GM19328 (cell line): ENCODE data around the gene POM121C.
"Not testable (repeated sequence)": the region's sequence is repeated elsewhere in the genome, so short reads cannot be mapped to it uniquely, and the experiment has no call there.

Source experiments
- ATAC-seq: cut with Tn5 transposase; IDR thresholded peaks from one replicate; pipeline ENCODE4 v1.9.1; 2021; ENCODE audit warnings: mild to moderate bottlenecking, moderate library complexity; ENCODE audit not compliant: unreplicated experiment

POM121C gene

DNA sequence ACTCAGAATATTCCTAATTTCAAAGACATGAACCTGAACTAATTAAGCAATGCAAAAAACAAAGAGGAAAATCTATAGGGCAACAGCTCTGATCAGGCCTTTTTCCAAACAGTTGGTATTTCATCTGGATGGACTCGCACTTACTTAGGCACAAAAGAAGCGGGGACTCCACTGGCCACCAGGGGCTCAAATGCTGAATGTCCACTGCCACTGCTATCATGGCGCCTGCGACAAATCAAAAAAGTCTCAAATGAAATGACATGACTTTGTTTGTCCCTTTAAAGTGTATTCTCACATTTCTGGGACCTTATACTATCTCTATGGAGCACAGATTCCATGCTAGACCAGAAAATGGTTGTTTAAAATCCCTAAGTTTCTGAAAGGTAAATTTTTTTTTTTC, 47.1 kb downstream of the POM121C start:
- not testable (repeated sequence) for ATAC-seq

DNA sequence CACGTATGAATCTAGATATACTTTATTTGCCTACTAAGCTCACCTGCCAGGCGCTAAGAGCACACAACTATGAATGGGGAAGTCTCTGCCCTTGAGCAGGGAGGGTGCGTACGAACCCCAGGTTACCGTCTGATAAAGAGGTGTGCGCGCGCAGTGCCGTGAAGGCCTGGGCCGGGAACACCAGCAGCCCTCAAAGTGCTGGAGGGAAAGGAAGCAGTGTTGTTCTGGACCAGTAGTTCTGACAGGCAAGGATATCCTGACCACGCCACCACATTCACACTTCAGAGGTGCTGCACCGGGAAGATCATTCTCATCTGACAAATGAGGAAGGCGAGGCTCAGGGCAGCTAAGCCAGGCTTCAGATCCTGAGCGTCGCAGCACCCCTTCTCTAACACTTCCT, 62.6 kb downstream of the POM121C start:
- ATAC-seq, result not testable (repeated sequence)

DNA sequence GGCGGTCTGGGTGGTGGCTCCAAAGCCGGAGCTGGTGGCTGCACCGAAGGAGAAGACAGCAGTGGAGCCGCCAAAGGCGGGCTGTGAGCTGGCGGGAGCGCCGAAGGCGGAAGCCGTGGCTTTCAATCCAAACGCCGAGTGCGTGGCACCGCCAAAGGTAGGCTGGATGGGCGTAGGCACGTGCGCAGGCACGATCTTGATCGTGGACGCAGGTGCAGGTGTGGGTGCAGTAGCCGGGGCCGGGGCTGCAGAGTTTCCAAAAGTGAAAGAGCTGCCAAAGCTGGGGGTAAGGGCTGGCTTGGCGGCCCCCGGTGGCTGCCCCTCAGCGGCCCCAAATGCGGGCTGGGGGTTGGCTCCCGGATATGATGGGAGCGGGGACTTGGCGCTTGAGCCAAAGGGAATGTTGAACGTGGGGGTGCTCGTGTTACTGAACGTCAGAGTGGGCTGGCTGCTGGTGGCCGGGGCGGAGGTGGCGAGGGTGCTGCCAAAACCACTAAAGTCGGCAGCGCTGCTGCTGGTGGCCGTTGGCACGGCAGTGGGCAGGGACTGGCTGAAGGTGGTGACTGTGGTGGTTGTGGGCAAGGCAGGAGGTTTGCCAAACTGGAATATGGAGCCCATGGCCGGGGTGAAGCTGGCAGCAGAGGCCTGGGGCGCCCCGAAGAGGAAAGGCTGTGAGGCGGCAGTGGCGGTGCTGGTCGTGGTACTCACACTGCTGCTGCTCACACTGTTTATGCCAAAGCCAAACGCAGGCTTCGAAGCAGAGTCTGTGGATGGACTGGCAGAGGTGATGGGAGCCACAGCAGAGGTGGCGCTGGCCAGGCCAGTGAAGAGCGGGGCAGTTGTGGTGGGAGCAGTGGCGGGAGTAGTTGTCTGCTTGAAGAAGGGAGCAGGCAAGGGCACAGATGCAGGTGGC, 64.0 kb downstream of the POM121C start:
- ATAC-seq, result not testable (repeated sequence)

DNA sequence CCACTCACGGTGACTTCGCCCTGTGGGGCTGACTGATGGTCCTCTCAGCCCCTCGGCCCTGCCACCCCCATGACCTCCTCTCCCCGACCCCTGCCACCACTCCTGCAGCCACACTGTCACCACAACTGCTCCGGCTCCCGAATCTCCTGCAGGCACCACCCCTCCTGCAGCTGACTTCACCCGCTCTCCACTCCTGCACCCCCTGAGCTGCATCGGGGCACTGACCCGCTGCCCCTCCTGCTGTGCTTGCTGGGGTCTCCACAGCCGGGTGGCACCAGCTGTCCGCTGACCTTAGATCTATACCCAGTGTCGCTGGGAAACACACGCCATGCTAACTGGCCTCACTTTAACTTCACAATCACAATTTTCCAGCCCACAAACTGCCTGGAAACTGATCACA, 65.9 kb downstream of the POM121C start:
- ATAC-seq, result not testable (repeated sequence)

DNA sequence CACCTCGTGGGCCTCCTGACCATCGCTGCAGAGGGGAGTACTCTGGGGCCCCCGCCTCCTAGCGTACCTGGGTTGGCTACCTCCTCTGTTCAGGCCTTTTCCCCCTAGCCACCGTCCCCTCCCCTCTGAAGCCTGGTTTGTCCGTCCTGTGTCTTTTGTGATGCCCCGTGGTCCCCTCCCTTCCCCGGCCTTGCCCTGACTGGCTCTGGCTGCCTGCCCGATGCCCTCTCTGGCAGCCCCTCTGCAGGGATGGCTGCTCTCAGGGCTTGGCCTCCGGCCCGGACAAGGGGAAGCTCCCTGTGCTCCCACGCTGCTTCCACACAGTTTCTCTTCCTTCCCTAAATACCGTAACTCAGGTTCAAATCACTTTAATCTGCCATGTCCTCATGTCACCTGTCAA, 66.4 kb downstream of the POM121C start:
- not testable (repeated sequence) for ATAC-seq

DNA sequence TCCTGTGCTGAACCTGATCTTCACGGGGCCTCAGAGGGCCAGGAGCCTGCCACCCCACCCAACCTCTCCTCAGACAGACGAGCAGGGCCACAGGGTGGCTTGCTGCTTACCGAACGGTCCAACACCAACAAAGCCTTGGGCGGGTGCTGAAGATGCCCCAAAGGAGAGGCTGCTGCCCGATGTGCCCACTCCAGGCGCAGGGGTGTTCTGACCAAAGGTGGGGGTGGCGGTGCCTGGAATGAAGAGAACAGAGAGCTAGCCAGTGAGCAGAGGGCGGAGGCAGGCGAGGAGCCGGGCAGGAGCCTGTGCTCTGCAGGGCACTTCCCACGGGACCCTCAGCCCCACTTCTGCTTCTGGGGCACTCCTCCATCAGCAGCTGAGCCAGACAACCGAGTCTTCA, 66.9 kb downstream of the POM121C start:
- ATAC-seq, result not testable (repeated sequence)

DNA sequence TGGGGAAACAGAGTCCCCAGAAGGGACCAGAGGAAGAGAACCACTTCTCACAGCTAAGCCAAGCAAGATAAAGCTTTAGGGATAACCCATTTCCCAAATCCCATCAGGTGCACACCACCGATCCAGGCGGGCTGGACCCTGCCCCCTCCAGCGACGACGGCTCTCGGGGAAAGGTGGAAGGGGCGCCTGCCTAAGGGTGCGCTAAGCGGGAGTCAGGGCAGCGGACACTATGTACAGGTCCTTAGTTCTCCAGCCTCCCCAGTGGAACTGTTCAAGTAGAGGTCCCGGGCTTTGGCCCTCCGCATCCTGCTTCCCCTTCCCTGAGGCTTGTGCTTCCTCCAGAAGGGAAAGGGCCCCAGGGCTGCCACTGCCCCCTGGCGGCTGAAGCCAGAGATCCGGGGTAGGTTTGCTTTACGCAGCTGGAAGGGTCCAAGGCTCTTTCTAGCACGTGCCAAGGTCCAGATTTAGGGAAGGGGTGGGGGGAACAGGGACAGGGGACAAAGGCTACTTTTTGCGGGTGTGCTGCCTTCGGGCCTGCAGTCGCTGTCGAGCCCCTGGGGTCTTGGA, 67.7 kb downstream of the POM121C start:
- ATAC-seq, result not testable (repeated sequence)

DNA sequence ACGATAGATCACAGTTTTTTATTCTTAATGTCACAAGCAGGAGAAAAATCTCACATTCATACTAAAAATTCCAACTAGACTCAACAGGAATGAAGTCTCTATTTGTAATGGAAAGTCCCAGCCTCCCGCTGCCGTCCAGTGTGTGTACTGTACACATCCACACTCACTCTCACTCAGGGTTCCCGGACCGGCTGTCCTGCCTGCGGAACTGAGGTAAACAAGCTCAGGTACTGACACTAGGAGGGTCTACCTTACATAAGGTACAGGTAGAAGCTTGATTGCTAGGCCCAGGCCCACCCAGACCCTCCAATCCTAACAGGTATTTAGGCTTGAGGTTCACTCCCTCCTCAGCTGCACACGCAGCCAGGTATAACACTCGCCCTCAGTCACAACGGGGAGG, 69.3 kb downstream of the POM121C start:
- ATAC-seq, result not testable (repeated sequence)

DNA sequence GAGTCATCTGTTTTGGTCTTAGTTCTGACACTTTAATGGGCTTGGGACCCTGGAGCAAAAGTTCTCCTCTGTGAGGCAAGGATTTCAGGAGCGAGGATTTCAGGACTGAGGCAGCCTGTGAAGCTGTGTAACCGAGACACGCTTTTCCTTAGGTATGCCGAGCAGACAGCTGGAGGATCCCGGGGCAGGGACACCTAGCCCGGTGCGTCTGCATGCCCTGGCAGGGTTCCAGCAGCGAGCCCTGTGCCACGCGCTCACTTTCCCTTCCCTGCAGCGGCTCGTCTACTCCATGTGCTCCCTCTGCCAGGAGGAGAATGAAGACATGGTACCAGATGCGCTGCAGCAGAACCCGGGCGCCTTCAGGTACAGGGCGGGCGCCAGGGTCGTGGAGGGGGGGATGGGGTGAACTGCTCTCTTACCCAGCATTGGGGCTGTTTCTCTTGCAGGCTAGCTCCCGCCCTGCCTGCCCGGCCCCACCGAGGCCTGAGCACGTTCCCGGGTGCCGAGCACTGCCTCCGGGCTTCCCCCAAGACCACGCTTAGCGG, 70.2 kb downstream of the POM121C start:
- not testable (repeated sequence) for ATAC-seq

DNA sequence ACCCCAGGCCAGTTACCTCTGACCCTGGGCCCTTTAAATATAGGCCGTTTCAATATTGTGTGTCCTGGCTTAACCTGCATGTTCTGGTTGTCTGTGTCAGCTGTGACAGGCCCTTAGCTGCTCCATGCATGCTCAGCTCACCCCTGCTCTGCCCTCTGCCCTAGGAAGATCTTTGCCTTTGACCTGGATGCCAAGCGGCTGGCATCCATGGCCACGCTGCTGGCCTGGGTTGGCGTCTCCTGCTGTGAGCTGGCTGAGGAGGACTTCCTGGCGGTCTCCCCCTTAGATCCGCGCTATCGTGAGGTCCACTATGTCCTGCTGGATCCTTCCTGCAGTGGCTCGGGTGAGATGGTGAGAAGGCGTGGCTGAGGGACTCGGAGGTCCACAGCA, 70.7 kb downstream of the POM121C start:
- ATAC-seq, result not testable (repeated sequence)

DNA sequence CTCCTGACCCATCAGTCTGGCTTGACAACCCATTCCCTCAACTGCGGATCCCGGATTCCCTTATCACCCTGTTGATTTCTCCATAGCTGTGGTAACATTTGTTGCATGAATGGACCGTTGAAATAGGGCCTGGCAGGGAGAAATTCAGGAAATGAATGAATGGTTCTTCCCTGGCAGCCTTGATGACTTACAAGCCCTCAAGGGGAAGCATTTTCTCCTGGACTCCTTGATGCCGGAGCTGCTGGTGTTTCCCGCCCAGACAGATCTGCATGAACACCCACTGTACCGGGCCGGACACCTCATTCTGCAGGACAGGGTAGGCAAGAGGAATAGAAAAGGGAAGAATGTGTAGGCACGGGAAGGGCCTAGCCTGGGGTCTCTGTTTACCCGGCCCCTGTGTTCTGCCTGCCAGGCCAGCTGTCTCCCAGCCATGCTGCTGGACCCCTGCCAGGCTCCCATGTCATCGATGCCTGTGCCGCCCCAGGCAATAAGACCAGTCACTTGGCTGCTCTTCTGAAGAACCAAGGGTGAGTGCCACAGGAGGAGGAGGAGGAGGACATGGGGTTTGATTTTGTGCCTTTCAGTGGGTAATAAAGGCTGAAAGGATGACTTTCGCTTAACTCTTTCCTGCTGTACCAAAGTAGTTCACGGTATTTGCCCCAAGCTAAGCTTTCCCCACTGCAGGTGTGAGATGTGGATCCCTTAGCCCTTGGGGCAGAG, 71.2 kb downstream of the POM121C start:
- ATAC-seq, result not testable (repeated sequence)

DNA sequence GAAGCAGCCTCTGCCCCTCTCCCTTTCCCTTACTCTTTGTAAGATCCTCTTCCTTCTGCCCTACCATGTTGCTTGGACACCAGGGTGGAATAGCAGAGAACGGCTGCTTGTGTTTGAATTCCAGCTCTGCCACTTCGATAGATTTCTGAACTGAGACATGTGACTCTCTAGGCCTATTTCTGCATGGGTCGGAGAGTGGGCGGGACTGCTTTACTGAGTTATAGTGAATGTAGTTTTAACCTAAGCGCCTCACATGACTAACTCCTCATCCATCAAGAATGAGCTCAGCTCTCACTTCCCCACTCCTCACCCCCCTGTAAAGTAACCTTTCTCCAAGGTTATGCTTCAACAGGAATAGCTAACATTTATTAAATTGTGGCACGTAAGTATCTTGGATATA, 71.9 kb downstream of the POM121C start:
- ATAC-seq, result not testable (repeated sequence)

DNA sequence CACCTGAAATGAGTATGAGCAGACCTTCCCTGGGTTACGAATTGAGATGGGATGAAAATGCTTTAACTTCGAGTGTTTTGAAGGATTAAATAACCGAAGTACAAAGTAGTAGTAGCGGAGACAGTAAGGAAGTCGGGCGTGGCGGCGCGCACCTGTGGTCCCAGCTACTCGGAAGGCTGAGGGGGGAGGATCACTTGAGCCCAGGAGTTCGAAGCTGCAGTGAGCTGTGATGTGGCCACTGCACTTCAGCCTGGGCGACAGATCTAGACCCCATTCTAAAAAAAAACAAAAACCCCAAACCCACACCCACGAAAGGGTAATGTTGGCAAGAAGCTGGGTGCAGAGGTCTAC, 75.3 kb downstream of the POM121C start:
- not testable (repeated sequence) for ATAC-seq

DNA sequence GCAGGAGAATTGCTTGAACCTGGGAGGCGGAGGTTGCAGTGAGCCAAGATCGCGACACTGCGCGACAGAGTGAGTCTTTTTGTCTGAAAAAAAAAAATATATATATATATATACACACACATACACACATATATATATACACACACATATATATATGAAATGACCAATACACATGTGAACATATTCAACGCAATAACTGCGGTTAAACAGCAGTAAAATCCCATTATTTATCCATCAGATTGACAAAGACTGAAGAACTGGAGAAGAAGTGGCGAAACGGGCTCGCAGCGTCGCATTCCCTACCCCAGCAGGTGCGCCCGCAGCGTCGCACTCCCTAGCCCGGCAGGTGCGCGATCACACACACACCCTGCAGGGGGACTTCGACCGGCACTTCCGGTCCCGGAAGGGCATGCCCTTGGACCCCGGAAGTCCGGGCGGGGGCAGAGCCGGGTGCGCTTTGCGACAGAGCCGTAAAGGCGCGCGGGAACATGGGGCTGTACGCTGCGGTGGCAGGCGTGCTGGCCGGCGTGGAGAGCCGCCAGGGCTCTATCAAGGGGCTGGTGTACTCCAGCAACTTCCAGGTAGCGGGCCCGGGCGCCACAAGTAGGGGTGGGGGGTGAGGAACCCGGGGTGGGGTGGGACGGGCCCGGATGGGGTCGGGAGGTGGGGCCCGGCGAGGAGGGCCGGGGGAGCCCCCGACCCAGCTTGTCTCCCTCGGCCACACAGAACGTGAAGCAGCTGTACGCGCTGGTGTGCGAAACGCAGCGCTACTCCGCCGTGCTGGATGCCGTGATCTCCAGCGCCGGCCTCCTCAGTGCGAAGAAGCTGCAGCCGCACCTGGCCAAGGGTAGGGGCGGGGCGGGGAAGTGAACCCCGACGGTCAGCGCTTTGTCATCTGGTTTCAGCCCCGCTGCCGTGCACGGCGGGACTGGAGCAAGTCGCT, 75.9 kb downstream of the POM121C start:
- peak; percentile 92 for ATAC-seq

DNA sequence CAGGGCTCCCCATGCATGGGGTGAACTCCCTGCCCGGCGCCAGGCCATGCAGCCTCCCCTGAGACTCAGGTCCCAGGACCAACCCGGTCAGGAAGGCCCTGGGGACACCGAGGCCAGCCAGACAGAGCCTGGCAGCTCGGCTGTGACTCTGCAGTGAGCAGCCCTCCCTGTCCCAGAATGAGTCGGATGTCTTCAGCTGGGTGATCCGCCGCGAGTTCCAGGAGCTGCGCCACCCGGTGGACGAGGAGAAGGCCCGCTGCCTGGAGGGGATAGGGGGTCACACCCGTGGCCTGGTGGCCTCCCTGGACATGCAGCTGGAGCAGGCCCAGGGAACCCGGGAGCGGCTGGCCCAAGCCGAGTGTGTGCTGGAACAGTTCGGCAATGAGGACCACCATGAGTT, 81.4 kb downstream of the POM121C start:
- not testable (repeated sequence) for ATAC-seq

DNA sequence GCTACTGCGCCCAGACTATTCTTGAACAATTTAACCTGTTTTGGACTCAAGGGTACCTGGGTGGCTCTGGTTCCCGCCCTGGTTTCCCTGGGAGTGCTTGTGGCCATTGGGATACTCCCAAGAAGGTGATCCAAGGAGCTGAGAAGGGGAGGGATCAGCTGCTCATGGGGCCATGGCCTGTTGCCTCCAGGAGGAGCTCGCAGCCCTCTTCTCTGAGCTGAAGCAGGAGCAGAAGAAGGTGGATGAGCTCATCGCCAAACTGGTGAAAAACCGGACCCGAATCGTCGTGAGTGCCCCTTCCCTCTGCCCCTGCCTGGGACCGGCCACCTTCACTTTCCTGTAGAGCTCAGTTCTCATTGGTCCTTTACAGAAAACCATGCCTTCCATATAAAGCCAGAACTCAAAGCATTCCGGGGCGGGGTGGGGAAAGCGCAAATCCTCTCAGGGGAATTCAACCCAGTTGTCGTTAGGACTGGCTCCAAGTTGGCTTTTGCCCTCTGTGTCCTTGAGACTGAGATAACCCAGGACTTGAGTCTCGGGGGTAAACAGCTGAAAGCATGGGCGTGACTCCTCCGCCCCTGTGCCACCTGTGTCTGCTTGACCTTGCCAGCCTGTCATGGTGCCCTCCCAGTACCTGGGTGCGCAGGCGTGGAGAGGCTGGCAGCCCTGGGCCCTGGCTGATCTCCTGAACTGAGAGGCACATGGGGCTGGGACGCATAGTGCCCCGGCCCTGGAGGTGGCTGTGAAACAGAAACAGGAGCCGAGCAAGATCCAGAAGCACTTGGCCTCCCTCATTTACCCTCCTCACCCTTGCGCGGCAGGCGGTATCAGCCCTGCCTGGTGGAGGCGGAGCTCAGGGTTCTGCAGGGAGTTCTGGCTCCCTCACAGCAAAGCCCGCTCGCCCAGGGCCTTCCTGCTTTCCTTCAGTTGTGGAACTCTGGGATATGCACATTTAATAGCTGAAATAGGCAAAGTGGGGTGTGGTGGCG, 82.3 kb downstream of the POM121C start:
- not testable (repeated sequence) for ATAC-seq

DNA sequence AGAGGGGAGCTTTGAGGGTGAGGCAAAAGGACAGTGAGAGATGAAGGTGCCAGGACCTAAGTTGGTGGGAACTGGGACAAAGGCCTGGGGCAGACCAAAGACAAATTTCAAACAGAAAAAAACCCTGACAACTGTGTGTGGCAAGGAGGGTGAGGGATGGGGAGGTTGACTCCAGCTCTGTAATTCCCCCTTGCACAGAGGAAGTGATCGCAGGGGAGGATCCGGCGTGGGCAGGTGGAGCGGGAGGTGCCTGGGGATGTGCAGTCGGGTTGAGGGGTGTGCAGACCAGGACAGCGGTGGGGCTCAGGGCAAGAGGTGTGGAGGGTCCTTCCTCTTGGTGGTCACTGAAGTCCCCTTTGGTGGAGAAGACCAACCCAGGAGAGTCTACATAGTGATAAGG, 85.5 kb downstream of the POM121C start:
- ATAC-seq, result not testable (repeated sequence)

DNA sequence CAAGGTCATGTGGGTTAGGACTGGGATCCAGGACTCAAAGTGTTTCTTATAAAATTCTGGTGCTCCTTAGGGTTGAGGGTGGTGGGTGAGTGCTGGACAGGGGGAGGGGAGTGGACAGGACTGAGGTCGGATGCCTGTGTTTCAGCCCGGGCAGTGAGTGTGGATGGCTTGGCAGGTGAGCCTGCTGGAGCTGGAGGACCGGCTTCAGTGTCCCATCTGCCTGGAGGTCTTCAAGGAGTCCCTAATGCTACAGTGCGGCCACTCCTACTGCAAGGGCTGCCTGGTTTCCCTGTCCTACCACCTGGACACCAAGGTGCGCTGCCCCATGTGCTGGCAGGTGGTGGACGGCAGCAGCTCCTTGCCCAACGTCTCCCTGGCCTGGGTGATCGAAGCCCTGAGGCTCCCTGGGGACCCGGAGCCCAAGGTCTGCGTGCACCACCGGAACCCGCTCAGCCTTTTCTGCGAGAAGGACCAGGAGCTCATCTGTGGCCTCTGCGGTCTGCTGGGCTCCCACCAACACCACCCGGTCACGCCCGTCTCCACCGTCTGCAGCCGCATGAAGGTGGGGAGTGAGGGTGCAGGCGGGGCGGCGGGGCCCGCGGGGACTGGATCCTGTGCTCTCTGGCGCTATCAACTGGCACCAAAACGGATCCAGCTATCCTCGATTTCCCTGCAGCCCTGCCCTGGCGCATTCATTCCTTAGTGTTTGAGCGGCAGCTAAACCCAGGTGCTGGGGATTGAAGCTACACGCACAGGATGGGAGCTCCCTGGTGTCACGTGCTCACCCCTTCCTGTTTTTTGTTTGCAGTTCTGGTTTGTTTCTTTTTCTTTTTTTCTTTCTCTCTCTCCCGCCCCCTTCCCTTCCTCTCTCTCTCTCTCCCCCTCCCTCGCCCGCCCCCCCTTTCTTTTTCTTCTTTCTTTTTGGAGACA, 87.1 kb downstream of the POM121C start:
- not testable (repeated sequence) for ATAC-seq
